KMS-11 (cell line): ENCODE results near the gene IGLL1.

ENCODE experiments used
- H2AFZ ChIP-seq: fragments of 200-600 bp; sonication (generic); 2 replicates; pipeline ENCODE4 v1.6.1; 2016; ENCODE audit warnings: antibody characterized with exemption, mixed run types, low read depth
- H3K27ac ChIP-seq: fragments of 200-600 bp; sonication (generic); 2 replicates; pipeline ENCODE4 v1.6.1; 2016; ENCODE audit warnings: mild to moderate bottlenecking, mixed run types
- H3K27me3 ChIP-seq: fragments of 200-600 bp; sonication (generic); 2 replicates; pipeline ENCODE4 v1.6.1; 2017; ENCODE audit warnings: mild to moderate bottlenecking, low read depth, mixed run types, moderate library complexity; ENCODE audit not compliant: insufficient read depth
- H3K36me3 ChIP-seq: fragments of 200-600 bp; sonication (generic); 2 replicates; pipeline ENCODE4 v1.6.1; 2017; ENCODE audit warnings: mild to moderate bottlenecking, mixed run types; ENCODE audit not compliant: insufficient read depth
- H3K4me1 ChIP-seq: fragments of 200-600 bp; sonication (generic); 2 replicates; pipeline ENCODE4 v1.6.1; 2016; ENCODE audit warnings: mild to moderate bottlenecking, low read depth, mixed run types; ENCODE audit not compliant: poor library complexity, severe bottlenecking
- H3K4me2 ChIP-seq: fragments of 200-600 bp; sonication (generic); 2 replicates; pipeline ENCODE4 v1.7.0; 2016; ENCODE audit warnings: mild to moderate bottlenecking, mixed run types
- H3K4me3 ChIP-seq: fragments of 200-600 bp; sonication (generic); IDR thresholded peaks from 2 replicates; pipeline ENCODE4 v1.6.1; 2017; ENCODE audit warnings: low read depth, low read length, mixed read lengths; ENCODE audit not compliant: insufficient read depth
- H3K79me2 ChIP-seq: fragments of 200-600 bp; sonication (generic); 2 replicates; pipeline ENCODE4 v1.6.1; 2016; ENCODE audit warnings: low read depth, mixed run types; ENCODE audit not compliant: insufficient read depth
- H3K9ac ChIP-seq: fragments of 200-600 bp; sonication (generic); 2 replicates; pipeline ENCODE4 v1.6.1; 2016; ENCODE audit warnings: mild to moderate bottlenecking, mixed run types
- H4K20me1 ChIP-seq: fragments of 200-600 bp; sonication (generic); 2 replicates; pipeline ENCODE4 v1.6.1; 2016; ENCODE audit warnings: mild to moderate bottlenecking, mixed run types; ENCODE audit not compliant: insufficient read depth
- TF ChIP-seq, protein P1 (sequence below): fragments of 200-600 bp; sonication (generic); conservative IDR thresholded peaks from 2 replicates; pipeline ENCODE4 v1.6.1; 2017; ENCODE audit warnings: low read depth, mild to moderate bottlenecking, antibody characterized with exemption, low read length, moderate library complexity, mixed read lengths

IGLL1 gene

GRCh38 chr22:23557036-23557435 lies 23.1 kb downstream of the IGLL1 start:
- Histone ChIP-seq H3K9ac (no peak overlapping the region), H3K27me3 (no peaks in the 10 kb centered on the region; the same call in 1 of the 2 replicates), H3K79me2 (no peaks in the 10 kb centered on the region), H3K4me1 (no peaks in the 10 kb centered on the region), H3K27ac (no peak overlapping the region), H3K4me2 (no peak overlapping the region), H2AFZ (no peak overlapping the region), H4K20me1 (no peaks in the 10 kb centered on the region), H3K36me3 (no peaks in the 10 kb centered on the region), H3K4me3 (no peak overlapping the region)
- TF ChIP-seq, protein P1, sequence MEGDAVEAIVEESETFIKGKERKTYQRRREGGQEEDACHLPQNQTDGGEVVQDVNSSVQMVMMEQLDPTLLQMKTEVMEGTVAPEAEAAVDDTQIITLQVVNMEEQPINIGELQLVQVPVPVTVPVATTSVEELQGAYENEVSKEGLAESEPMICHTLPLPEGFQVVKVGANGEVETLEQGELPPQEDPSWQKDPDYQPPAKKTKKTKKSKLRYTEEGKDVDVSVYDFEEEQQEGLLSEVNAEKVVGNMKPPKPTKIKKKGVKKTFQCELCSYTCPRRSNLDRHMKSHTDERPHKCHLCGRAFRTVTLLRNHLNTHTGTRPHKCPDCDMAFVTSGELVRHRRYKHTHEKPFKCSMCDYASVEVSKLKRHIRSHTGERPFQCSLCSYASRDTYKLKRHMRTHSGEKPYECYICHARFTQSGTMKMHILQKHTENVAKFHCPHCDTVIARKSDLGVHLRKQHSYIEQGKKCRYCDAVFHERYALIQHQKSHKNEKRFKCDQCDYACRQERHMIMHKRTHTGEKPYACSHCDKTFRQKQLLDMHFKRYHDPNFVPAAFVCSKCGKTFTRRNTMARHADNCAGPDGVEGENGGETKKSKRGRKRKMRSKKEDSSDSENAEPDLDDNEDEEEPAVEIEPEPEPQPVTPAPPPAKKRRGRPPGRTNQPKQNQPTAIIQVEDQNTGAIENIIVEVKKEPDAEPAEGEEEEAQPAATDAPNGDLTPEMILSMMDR: no peak

DNA sequence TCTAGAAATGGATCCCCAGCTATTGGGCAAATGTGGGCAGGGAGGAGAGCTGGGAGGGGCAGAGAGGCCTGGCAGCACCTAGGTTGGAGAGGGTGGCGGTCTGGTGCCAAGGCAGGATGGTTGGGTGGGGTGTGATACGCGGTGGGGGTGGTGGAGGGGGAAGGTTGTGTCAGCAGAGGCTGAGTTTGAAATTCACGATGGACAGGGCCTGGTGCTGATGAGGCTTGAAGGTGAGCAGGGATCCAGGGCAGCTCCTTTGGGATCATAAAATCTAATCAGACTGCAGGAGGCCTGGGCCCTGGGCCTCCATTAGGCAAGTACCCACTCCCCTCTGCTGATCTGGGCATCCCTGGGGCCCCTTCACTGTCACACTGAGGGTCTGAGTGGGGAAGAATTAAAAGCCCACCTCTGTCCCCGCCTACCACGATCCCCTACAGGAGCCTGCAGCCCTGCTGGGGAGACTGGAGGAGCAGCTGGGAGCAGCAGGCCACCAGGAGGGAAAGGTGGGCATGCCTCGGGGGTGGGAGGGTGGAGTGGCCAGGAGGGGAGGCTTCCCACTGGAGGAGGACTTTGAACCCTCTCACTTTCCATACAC lies 24.0 kb downstream of the IGLL1 start:
- Histone ChIP-seq H3K27ac (no peak overlapping the region), H3K4me2 (no peak overlapping the region), H4K20me1 (no peaks in the 10 kb centered on the region), H3K9ac (no peak overlapping the region), H3K27me3 (no peaks in the 10 kb centered on the region; the same call in 1 of the 2 replicates), H3K79me2 (no peaks in the 10 kb centered on the region), H3K36me3 (no peaks in the 10 kb centered on the region), H3K4me1 (no peaks in the 10 kb centered on the region), H3K4me3 (no peak overlapping the region), H2AFZ (no peak overlapping the region)
- TF ChIP-seq, protein P1: no peak

GRCh38 chr22:23555118-23555517 lies 25.0 kb downstream of the IGLL1 start:
- TF ChIP-seq, protein P1: no peak
- Histone ChIP-seq H2AFZ (no peak overlapping the region), H3K27me3 (no peaks in the 10 kb centered on the region; the same call in 1 of the 2 replicates), H3K4me3 (no peak overlapping the region), H3K27ac (no peak overlapping the region), H3K9ac (no peak overlapping the region), H3K4me2 (no peak overlapping the region), H3K36me3 (no peaks in the 10 kb centered on the region), H4K20me1 (no peaks in the 10 kb centered on the region), H3K79me2 (no peaks in the 10 kb centered on the region), H3K4me1 (no peaks in the 10 kb centered on the region)

GRCh38 chr22:23553924-23554870 lies 25.9 kb downstream of the IGLL1 start:
- H3K36me3 ChIP-seq: no peaks in the 10 kb centered on the region
- no peaks in the 10 kb centered on the region for H3K79me2 ChIP-seq
- H2AFZ ChIP-seq: no peak overlapping the region
- no peak overlapping the region for H3K4me2 ChIP-seq
- H3K9ac ChIP-seq: no peak overlapping the region
- H3K27ac ChIP-seq: no peak overlapping the region
- H4K20me1 ChIP-seq: no peaks in the 10 kb centered on the region
- TF ChIP-seq, protein P1: no peak
- no peaks in the 10 kb centered on the region; the same call in 1 of the 2 replicates for H3K27me3 ChIP-seq
- no peaks in the 10 kb centered on the region for H3K4me1 ChIP-seq
- no peak overlapping the region for H3K4me3 ChIP-seq
